ENCODE measurements around the gene SCT.

The SCT gene

GRCh38 chr11:613369-613968 is 13.5 kb downstream of the SCT start:
- no peak for TF ChIP-seq CTCF (IDR thresholded peaks at IDR 0.05; ENCODE audit: insufficient read depth, low read depth, low read length, missing control alignments)
- no peak overlapping the region for H3K4me3 ChIP-seq (ENCODE audit: low read length)
- DNase-seq (ENCODE audit: low read depth) = peak; percentile 86

GRCh38 chr11:612961-613300 is 14.1 kb downstream of the SCT start:
- no peak for TF ChIP-seq CTCF (IDR thresholded peaks at IDR 0.05; ENCODE audit: insufficient read depth, low read depth, low read length, missing control alignments)
- no peak overlapping the region for H3K4me3 ChIP-seq (ENCODE audit: low read length)
- no peak for DNase-seq (ENCODE audit: low read depth)

GRCh38 chr11:612201-612960 is 14.6 kb downstream of the SCT start:
- TF ChIP-seq CTCF (IDR thresholded peaks at IDR 0.05; ENCODE audit: insufficient read depth, low read depth, low read length, missing control alignments) = peak; percentile 34
- peak; percentile 40 for DNase-seq (ENCODE audit: low read depth)
- no peak overlapping the region for H3K4me3 ChIP-seq (ENCODE audit: low read length)

GRCh38 chr11:611001-611996 is 15.7 kb downstream of the SCT start:
- no peak for DNase-seq (ENCODE audit: low read depth)
- H3K4me3 ChIP-seq (ENCODE audit: low read length) = no peak overlapping the region
- no peak for TF ChIP-seq CTCF (IDR thresholded peaks at IDR 0.05; ENCODE audit: insufficient read depth, low read depth, low read length, missing control alignments)

GRCh38 chr11:610146-610801 is 16.7 kb downstream of the SCT start:
- H3K4me3 ChIP-seq (ENCODE audit: low read length) = no peak overlapping the region
- no peak for TF ChIP-seq CTCF (IDR thresholded peaks at IDR 0.05; ENCODE audit: insufficient read depth, low read depth, low read length, missing control alignments)
- no peak for DNase-seq (ENCODE audit: low read depth)

GRCh38 chr11:609341-609811 is 17.6 kb downstream of the SCT start:
- H3K4me3 ChIP-seq (ENCODE audit: low read length) = no peak overlapping the region
- no peak for TF ChIP-seq CTCF (IDR thresholded peaks at IDR 0.05; ENCODE audit: insufficient read depth, low read depth, low read length, missing control alignments)
- DNase-seq (ENCODE audit: low read depth) = no peak

Data from epithelial cell of esophagus (primary cell).